Stomach smooth muscle (tissue), 2 donors: ENCODE data around the gene OR1S1.

Experiments
- H3K27ac ChIP-seq: one replicate; pipeline ENCODE4 v1.7.0; 2013; ENCODE audit warnings: mild to moderate bottlenecking, low read length, inconsistent platforms
- H3K27me3 ChIP-seq, 2 donors: one replicate each; pipeline ENCODE4 v1.7.0; 2013; ENCODE audit warnings: low read length in 2 of 2; ENCODE audit not compliant: insufficient read depth in 2 of 2, control insufficient read depth in 1 of 2
- H3K36me3 ChIP-seq, 2 donors: one replicate each; pipeline ENCODE4 v1.7.0; 2013; ENCODE audit warnings: low read length in 2 of 2; ENCODE audit not compliant: control insufficient read depth in 2 of 2, insufficient read depth in 2 of 2
- H3K4me1 ChIP-seq: one replicate; pipeline ENCODE4 v1.7.0; 2013; ENCODE audit warnings: low read length; ENCODE audit not compliant: control insufficient read depth, insufficient read depth
- H3K4me3 ChIP-seq, 2 donors: one replicate each; pipeline ENCODE4 v1.7.0; 2013; ENCODE audit warnings: low read length in 2 of 2
- H3K9ac ChIP-seq, 2 donors: one replicate each; pipeline ENCODE4 v1.7.0; 2013; ENCODE audit warnings: low read length in 2 of 2, mild to moderate bottlenecking in 1 of 2
- H3K9me3 ChIP-seq, 2 donors: one replicate each; pipeline ENCODE4 v1.7.0; 2013; ENCODE audit warnings: low read length in 2 of 2; ENCODE audit not compliant: control insufficient read depth in 2 of 2
- donor health status: healthy.
- donor health status: Pancreatic carcinoma.

OR1S1 gene

DNA sequence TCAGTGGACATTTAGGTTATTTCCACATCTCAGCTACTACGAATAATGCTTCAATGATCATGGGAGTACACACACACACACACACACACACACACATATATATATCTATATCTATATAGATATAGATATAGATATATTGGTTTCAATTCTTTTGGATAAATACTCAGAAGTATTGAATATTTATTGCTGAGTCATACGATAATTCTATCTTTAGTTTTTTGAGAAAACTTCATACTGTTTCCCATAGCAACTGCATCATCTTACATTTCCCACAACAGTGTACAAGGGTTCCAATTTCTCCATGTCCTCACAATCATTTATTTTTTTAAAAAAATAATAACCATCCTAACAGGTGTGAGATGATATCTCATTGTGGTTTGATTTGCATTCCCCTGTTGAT is 16.6 kb upstream of the OR1S1 start:
- Histone ChIP-seq H3K4me1 (no peaks in the 10 kb centered on the region), H3K4me3 (no peak overlapping the region), H3K27ac (no peak overlapping the region), H3K9me3 (peaks cover 0 to 6% of the 10 kb centered on the region in 2 donors), H3K36me3 (no peaks in the 10 kb centered on the region), H3K27me3 (no peaks in the 10 kb centered on the region), H3K9ac (no peak overlapping the region)

DNA sequence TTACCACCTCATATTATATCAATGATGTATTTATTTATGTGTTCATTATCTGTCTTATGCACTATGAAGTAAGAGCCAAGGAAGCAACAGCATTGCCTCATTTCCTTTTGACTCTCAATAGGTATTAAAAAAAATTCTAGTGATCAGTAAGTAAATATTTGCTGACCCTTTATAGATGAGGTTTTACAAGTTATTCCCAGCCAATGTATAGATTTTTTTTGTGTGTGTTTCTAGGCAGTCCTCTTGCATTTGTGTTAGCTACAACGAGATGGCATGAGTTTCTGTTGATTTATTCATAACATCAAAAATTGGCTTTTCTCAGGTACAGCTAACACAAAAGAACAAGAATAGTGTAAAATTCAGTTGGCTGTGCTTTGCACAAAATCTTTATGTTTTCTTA is 13.2 kb upstream of the OR1S1 start:
- Histone ChIP-seq H3K9me3 (peaks cover 0 to 4% of the 10 kb centered on the region in 2 donors), H3K27me3 (no peaks in the 10 kb centered on the region), H3K4me3 (no peak overlapping the region), H3K9ac (no peak overlapping the region), H3K4me1 (no peaks in the 10 kb centered on the region), H3K36me3 (no peaks in the 10 kb centered on the region), H3K27ac (no peak overlapping the region)

DNA sequence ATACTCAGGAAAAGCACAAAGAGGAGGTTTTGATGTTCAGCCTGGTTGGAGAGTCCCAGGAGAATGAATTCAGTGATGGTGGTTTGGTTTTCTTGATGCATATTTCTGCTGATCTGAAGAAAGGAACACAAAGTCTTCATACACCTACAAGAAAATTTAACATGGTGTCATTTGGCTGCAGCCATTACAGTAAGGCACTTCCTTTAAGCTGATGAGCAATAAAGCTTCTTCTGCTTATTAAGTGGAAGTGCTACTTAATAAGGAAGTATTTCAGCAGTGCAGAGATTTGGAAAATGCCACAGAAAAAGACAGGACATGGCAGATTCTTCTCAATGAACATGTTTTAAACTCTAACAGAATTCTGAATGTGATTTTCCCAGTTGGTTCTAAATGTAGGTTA is 8.5 kb upstream of the OR1S1 start, which contains the start of gene OR1S2:
Gene OR1S2 (minus strand): TSS at position 101 of the 400 bp plus-strand sequence. CDS start 0 bp downstream, at position 101.
- H3K4me1 ChIP-seq, result no peaks in the 10 kb centered on the region
- no peaks in the 10 kb centered on the region for H3K27me3 ChIP-seq
- H3K4me3 ChIP-seq, result no peak within 1 kb of the TSS
- peaks cover 0 to 4% of the 10 kb centered on the region in 2 donors for H3K9me3 ChIP-seq
- no peak within 1 kb of the TSS for H3K9ac ChIP-seq
- no peak within 1 kb of the TSS for H3K27ac ChIP-seq
- no peaks in the 10 kb centered on the region for H3K36me3 ChIP-seq

DNA sequence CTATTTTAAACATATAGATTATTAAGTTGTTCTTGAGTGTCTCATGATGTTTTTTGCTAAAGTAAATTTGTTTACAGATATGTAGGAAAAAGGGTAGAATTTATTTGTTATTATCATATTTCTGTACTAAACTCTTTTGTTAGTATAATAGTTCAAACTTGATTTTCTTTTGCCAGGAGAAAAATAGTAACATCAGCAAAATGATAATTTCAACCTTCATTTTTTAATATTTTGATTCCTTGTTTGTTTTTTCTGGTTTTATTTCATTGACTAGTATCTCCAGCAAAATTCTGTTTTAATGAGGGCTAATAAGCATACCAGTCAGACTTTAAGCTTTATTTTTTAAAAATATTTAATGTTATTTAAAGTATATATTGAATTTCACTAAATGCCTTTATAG is 4.0 kb downstream of the OR1S1 start:
- Histone ChIP-seq H3K27ac (no peak overlapping the region), H3K4me3 (no peak overlapping the region), H3K9ac (no peak overlapping the region), H3K36me3 (no peaks in the 10 kb centered on the region), H3K9me3 (no peaks in the 10 kb centered on the region), H3K27me3 (no peaks in the 10 kb centered on the region), H3K4me1 (no peaks in the 10 kb centered on the region)

DNA sequence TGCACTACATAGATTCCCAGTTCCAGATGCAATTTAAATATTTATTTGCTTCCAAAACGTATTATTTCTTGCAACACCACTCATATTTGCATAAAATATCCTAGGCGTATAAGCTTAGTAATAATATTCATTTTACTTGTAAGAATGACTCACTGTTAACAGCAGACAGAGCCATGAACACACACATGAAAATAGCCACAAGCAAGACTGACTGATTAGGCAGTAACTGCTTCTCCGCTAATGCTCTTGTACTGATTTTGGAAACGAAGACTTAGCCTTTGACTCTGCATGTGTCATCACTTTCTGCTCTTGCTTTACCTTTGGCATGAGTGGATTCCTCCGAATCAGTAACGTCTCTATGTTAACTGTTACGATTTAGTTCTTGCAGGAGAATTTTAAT is 10.2 kb downstream of the OR1S1 start:
- no peak overlapping the region for H3K27ac ChIP-seq
- no peaks in the 10 kb centered on the region for H3K36me3 ChIP-seq
- no peaks in the 10 kb centered on the region for H3K9me3 ChIP-seq
- no peaks in the 10 kb centered on the region for H3K27me3 ChIP-seq
- H3K9ac ChIP-seq, result no peak overlapping the region
- no peaks in the 10 kb centered on the region for H3K4me1 ChIP-seq
- no peak overlapping the region for H3K4me3 ChIP-seq

DNA sequence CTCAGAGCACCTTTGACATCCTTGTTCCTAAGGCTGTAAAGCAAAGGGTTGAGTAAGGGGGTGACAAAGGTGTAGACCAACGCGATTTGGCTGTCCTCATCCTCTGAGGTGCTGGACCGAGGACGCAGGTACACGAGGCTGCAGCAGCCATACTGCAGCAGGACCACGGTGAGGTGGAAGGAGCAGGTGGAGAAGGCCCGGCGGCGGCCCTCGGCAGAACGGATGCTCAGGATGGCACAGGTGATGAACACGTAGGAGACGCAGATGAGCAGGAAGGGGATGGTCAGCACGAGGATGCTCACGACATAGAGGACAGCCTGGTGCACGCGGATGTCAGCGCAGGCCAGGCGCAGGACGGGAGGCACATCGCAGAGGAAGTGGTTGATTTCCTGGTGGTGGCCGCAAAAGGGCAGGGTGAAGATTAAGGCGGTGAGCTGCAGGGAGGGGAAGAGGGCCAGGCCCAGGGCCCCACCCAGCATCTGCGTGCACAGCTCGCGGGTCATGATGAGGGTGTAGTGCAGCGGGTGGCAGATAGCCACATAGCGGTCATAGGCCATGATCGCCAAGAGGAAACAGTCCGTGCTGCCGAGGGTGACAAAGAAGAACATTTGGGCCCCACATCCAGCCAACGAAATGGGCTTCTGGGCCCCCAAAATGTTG is 15.6 kb downstream of the OR1S1 start:
- Histone ChIP-seq H3K9ac (no peak overlapping the region), H3K9me3 (no peaks in the 10 kb centered on the region), H3K27ac (no peak overlapping the region), H3K27me3 (no peaks in the 10 kb centered on the region), H3K4me3 (no peak overlapping the region), H3K4me1 (no peaks in the 10 kb centered on the region), H3K36me3 (no peaks in the 10 kb centered on the region)

DNA sequence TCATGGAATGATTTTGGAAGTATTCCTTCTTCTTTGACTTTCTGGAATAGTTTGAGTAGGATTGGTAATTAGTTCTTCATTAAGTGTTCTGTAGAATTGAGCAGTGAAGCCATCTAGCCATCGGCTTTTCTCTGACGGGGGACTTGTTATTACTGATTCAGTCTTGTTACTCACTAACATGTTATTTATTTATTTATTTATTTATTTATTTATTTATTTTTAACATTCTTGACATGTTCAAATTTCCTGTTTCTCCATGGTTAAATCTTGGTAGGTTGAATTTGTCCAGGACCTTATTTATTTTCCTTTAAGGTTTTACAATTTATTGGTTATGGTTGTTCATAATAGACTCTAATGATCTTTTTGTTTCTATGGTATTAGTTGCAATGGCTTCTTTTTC is 31.4 kb downstream of the OR1S1 start:
- no peak overlapping the region for H3K27ac ChIP-seq
- peaks cover 0 to 3% of the 10 kb centered on the region in 2 donors for H3K9me3 ChIP-seq
- no peak overlapping the region for H3K9ac ChIP-seq
- no peaks in the 10 kb centered on the region for H3K36me3 ChIP-seq
- H3K4me3 ChIP-seq, result no peak overlapping the region
- no peaks in the 10 kb centered on the region for H3K27me3 ChIP-seq
- H3K4me1 ChIP-seq, result no peaks in the 10 kb centered on the region

DNA sequence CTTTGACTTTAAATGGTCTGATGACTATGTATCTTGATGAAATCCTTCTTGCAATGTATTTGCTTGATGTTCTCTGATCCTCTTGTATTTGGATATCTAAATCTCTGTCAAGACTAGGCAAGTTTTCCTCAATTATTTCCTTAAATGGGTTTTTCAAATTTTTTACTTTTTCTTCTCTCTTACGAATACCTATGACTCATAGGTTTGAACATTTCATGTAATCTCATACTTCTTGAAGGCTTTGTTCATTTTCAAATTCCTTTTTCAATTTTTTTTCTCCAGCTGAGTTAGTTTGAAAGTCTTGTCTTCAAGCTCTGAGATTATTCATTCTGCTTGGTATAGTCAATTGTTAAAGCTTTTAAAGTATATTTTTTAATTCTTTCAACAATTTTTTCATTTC is 42.4 kb downstream of the OR1S1 start:
- no peaks in the 10 kb centered on the region for H3K27me3 ChIP-seq
- H3K27ac ChIP-seq, result no peak overlapping the region
- no peak overlapping the region for H3K4me3 ChIP-seq
- H3K9ac ChIP-seq, result no peak overlapping the region
- no peaks in the 10 kb centered on the region for H3K4me1 ChIP-seq
- no peaks in the 10 kb centered on the region for H3K36me3 ChIP-seq
- H3K9me3 ChIP-seq, result peaks cover 0 to 8% of the 10 kb centered on the region in 2 donors

DNA sequence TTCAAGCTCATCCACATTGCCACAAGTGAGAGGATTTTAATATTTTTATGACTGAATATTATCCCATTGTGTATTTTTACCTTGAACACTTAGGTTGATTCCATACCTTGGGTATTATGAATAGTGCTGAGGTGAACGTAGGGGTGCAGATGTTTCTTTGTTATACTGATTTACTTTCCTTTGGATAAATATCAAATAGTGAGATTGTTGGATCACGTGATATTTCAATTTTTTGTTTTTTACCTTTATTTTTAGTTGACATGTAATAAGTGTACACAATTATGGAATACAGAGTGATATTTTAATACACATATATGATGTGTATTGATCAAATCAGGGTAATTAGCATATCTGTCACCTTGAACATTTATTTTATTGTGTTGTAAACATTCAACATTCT is 47.5 kb downstream of the OR1S1 start:
- no peak overlapping the region for H3K27ac ChIP-seq
- no peak overlapping the region for H3K4me3 ChIP-seq
- no peaks in the 10 kb centered on the region for H3K36me3 ChIP-seq
- H3K9ac ChIP-seq, result no peak overlapping the region
- no peaks in the 10 kb centered on the region for H3K4me1 ChIP-seq
- H3K27me3 ChIP-seq, result no peaks in the 10 kb centered on the region
- peaks cover under 1 to 8% of the 10 kb centered on the region in 2 donors for H3K9me3 ChIP-seq
